SK-N-SH treated with all-trans-retinoic acid at 6 μM for 48 hours (cell line): Measurements from ENCODE around the gene SORCS3.

Experiments used
- ATAC-seq: fragments of 200-7000 bp; cut with Tn5 transposase; 3 replicates; pipeline ENCODE4 v1.9.1; 2020; ENCODE audit warnings: mild to moderate bottlenecking, moderate library complexity
- BACH2 ChIP-seq: fragments of 250-450 bp; sonication (Bioruptor Pico); IDR thresholded peaks from 2 replicates; pipeline ENCODE4 v1.9.0; 2021; ENCODE audit warnings: mild to moderate bottlenecking, borderline replicate concordance
- CSDC2 ChIP-seq: fragments of 250-450 bp; sonication (Bioruptor Pico); IDR thresholded peaks from 2 replicates; pipeline ENCODE4 v1.5.0; 2020; ENCODE audit warnings: mild to moderate bottlenecking, moderate library complexity
- ESRRG ChIP-seq: fragments of 250-450 bp; sonication (Bioruptor Pico); IDR thresholded peaks from 2 replicates; pipeline ENCODE4 v1.6.1; 2021; ENCODE audit warnings: mild to moderate bottlenecking
- GLIS3 ChIP-seq: fragments of 250-450 bp; sonication (Bioruptor Pico); IDR thresholded peaks from 2 replicates; pipeline ENCODE4 v1.5.0; 2020; ENCODE audit warnings: mild to moderate bottlenecking, moderate library complexity
- ISL1 ChIP-seq: fragments of 250-450 bp; sonication (Bioruptor Pico); IDR thresholded peaks from 2 replicates; pipeline ENCODE4 v2.1.2; 2022; ENCODE audit warnings: mild to moderate bottlenecking, moderate library complexity
- PPARA ChIP-seq: fragments of 250-450 bp; sonication (Bioruptor Pico); IDR thresholded peaks from 2 replicates; pipeline ENCODE4 v1.5.0; 2020; ENCODE audit warnings: mild to moderate bottlenecking, borderline replicate concordance
- RARB ChIP-seq: fragments of 250-450 bp; sonication (Bioruptor Pico); IDR thresholded peaks from 2 replicates; pipeline ENCODE4 v1.8.0; 2021; ENCODE audit warnings: mild to moderate bottlenecking, moderate library complexity
- TCF4 ChIP-seq: fragments of 250-450 bp; sonication (Bioruptor Pico); IDR thresholded peaks from 2 replicates; pipeline ENCODE4 v1.8.0; 2021; ENCODE audit warnings: mild to moderate bottlenecking, moderate library complexity, borderline replicate concordance
- TOX ChIP-seq: fragments of 250-450 bp; sonication (Bioruptor Pico); IDR thresholded peaks from 2 replicates; pipeline ENCODE4 v1.8.0; 2021; ENCODE audit warnings: mild to moderate bottlenecking, moderate library complexity, borderline replicate concordance
- ZC3H10 ChIP-seq: fragments of 250-450 bp; sonication (Bioruptor Pico); IDR thresholded peaks from 2 replicates; pipeline ENCODE4 v1.5.1; 2021; ENCODE audit warnings: mild to moderate bottlenecking, moderate library complexity
- ZFP3 ChIP-seq: fragments of 250-450 bp; sonication (Bioruptor Pico); IDR thresholded peaks from 2 replicates; pipeline ENCODE4 v1.5.0; 2020; ENCODE audit warnings: mild to moderate bottlenecking, moderate library complexity
- ZFP30 ChIP-seq: fragments of 450-650 bp; formaldehyde crosslinking; IDR thresholded peaks from 2 replicates; pipeline ENCODE4 v1.5.0; 2022; ENCODE audit warnings: mild to moderate bottlenecking, moderate library complexity
- ZNF565 ChIP-seq: fragments of 450-650 bp; formaldehyde crosslinking; conservative IDR thresholded peaks from 2 replicates; pipeline ENCODE4 v1.5.0; 2020; ENCODE audit warnings: low read depth, mild to moderate bottlenecking, moderate library complexity
- ZNF70 ChIP-seq: fragments of 450-650 bp; formaldehyde crosslinking; IDR thresholded peaks from 2 replicates; pipeline ENCODE4 v1.5.0; 2020; ENCODE audit warnings: mild to moderate bottlenecking, moderate library complexity
- ZNF8 ChIP-seq: fragments of 450-650 bp; formaldehyde crosslinking; IDR thresholded peaks from 2 replicates; pipeline ENCODE4 v1.5.0; 2020; ENCODE audit warnings: mild to moderate bottlenecking, moderate library complexity
- TF ChIP-seq, protein P1 (sequence below): fragments of 250-450 bp; sonication (Bioruptor Pico); IDR thresholded peaks from 2 replicates; pipeline ENCODE4 v1.5.0; 2020; ENCODE audit warnings: mild to moderate bottlenecking, moderate library complexity
- TF ChIP-seq, protein P2 (sequence below): fragments of 250-450 bp; sonication (Bioruptor Pico); IDR thresholded peaks from 2 replicates; pipeline ENCODE4 v1.5.1; 2020; ENCODE audit warnings: low read depth, mild to moderate bottlenecking, moderate library complexity
- TF ChIP-seq, protein P3 (sequence below): fragments of 250-450 bp; sonication (Bioruptor Pico); IDR thresholded peaks from 2 replicates; pipeline ENCODE4 v1.8.0; 2021; ENCODE audit warnings: low read depth, mild to moderate bottlenecking, moderate library complexity, borderline replicate concordance
- TF ChIP-seq, protein P4 (sequence below): fragments of 250-450 bp; sonication (Bioruptor Pico); IDR thresholded peaks from 2 replicates; pipeline ENCODE4 v1.8.0; 2020; ENCODE audit warnings: mild to moderate bottlenecking, moderate library complexity, borderline replicate concordance

Gene SORCS3

DNA sequence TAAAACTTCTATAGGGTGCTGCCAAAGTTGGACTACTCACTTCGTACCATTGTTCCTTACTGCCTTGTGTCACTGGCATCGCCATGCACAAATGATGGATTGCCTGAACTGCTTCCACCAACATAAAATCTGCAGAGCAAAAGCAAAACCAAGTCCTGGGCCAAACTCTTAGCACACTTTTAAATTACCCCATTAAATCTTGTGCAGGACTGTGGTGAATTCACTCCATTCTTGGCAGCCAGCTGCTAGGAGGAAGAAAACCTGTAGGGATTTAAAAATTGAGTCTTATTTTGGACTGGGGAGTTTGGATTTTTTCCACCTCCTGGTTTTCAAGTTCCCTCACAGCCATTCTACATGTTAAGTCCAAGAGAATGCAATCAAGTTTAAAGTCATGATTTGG, 646.9 kb downstream of the SORCS3 start (continued):
- TF ChIP-seq, protein P1, sequence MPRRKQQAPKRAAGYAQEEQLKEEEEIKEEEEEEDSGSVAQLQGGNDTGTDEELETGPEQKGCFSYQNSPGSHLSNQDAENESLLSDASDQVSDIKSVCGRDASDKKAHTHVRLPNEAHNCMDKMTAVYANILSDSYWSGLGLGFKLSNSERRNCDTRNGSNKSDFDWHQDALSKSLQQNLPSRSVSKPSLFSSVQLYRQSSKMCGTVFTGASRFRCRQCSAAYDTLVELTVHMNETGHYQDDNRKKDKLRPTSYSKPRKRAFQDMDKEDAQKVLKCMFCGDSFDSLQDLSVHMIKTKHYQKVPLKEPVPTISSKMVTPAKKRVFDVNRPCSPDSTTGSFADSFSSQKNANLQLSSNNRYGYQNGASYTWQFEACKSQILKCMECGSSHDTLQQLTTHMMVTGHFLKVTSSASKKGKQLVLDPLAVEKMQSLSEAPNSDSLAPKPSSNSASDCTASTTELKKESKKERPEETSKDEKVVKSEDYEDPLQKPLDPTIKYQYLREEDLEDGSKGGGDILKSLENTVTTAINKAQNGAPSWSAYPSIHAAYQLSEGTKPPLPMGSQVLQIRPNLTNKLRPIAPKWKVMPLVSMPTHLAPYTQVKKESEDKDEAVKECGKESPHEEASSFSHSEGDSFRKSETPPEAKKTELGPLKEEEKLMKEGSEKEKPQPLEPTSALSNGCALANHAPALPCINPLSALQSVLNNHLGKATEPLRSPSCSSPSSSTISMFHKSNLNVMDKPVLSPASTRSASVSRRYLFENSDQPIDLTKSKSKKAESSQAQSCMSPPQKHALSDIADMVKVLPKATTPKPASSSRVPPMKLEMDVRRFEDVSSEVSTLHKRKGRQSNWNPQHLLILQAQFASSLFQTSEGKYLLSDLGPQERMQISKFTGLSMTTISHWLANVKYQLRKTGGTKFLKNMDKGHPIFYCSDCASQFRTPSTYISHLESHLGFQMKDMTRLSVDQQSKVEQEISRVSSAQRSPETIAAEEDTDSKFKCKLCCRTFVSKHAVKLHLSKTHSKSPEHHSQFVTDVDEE = no peak
- TF ChIP-seq, protein P2, sequence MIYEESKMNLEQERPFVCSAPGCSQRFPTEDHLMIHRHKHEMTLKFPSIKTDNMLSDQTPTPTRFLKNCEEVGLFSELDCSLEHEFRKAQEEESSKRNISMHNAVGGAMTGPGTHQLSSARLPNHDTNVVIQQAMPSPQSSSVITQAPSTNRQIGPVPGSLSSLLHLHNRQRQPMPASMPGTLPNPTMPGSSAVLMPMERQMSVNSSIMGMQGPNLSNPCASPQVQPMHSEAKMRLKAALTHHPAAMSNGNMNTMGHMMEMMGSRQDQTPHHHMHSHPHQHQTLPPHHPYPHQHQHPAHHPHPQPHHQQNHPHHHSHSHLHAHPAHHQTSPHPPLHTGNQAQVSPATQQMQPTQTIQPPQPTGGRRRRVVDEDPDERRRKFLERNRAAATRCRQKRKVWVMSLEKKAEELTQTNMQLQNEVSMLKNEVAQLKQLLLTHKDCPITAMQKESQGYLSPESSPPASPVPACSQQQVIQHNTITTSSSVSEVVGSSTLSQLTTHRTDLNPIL (CRISPR knock-in tag) = no peak
- no peak for TF ChIP-seq ZFP3
- TF ChIP-seq, all 23 proteins: peak for 0

DNA sequence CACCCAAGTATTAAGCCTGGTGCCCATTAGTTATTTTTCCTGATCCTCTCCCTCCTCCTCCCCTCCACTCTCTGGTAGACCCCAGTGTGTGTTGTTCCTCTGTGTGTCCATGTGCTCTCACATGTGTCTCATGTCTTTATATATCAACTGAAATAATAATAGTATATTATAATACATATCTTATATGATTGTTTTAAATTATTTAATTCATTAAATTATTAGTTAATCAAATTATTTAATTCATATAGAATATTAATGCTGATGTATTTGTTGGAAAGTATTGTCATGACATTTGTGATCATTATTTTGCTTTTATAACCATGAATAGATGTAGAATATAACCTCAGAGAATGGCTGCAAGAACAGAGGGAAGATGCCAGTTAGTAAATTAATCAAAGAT, 647.5 kb downstream of the SORCS3 start:
- no peak for TF ChIP-seq ZFP3
- TF ChIP-seq, protein P1 = no peak
- TF ChIP-seq ISL1 (CRISPR knock-in tag) = no peak
- ATAC-seq = no peak

DNA sequence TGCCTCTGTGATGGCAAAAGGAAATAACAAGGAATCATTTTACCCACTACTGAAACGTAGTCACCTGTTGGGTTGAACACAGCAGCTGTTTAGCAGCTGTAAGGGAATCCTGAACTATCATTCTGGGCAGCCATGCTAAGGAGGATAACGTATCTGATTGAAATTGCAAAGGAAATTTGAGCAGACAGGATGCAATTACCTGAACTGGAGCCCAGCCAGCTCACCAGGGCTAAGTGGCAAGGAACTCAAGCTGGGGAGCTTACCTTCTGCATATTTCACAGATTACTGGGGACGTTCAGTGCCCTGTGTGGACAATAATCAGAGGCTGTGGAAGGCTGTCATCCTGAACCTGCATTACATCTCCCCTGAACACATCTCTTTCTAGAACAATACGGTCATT, 650.5 kb downstream of the SORCS3 start:
- TF ChIP-seq, protein P3, sequence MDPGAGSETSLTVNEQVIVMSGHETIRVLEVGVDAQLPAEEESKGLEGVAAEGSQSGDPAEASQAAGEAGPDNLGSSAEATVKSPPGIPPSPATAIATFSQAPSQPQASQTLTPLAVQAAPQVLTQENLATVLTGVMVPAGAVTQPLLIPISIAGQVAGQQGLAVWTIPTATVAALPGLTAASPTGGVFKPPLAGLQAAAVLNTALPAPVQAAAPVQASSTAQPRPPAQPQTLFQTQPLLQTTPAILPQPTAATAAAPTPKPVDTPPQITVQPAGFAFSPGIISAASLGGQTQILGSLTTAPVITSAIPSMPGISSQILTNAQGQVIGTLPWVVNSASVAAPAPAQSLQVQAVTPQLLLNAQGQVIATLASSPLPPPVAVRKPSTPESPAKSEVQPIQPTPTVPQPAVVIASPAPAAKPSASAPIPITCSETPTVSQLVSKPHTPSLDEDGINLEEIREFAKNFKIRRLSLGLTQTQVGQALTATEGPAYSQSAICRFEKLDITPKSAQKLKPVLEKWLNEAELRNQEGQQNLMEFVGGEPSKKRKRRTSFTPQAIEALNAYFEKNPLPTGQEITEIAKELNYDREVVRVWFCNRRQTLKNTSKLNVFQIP (CRISPR knock-in tag) = no peak
- TF ChIP-seq TOX (CRISPR knock-in tag) = no peak
- TF ChIP-seq CSDC2 (CRISPR knock-in tag) = no peak
- TF ChIP-seq ESRRG (CRISPR knock-in tag) = no peak
- ATAC-seq = no peak

DNA sequence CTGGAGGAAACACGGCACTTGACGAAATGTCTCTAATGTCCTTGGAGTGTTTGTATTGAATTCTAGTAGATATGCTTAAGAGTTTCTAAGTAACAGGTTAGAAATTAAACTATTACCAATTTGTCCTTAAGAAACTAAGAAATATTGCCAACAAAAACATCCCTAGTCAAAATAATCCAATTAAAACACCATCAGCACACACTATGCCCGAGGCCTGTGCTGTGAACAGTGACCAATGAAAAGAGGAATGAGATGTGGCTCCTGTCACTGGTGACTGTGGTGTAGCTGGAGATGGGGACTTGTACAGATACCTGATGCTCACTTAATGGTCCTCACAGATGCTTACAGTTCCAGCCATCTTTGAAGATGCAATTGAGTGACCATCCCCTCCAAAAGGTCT, 651.1 kb downstream of the SORCS3 start:
- ATAC-seq = no peak
- TF ChIP-seq GLIS3 (CRISPR knock-in tag) (no peak), RARB (no peak), PPARA (CRISPR knock-in tag) (no peak), TOX (CRISPR knock-in tag) (no peak), ZNF565 (CRISPR knock-in tag) (no peak), ZNF8 (CRISPR knock-in tag) (no peak), ZC3H10 (CRISPR knock-in tag) (no peak), BACH2 (CRISPR knock-in tag) (no peak), ZNF70 (CRISPR knock-in tag) (no peak), TCF4 (CRISPR knock-in tag) (peak; percentile 52; the same call in 1 of the 2 replicates), ZFP30 (CRISPR knock-in tag) (no peak)
- TF ChIP-seq, protein P3 (CRISPR knock-in tag) = no peak
- TF ChIP-seq, protein P1 = peak; percentile 32; the same call in 1 of the 2 replicates
- TF ChIP-seq, protein P2 (CRISPR knock-in tag) = no peak
- TF ChIP-seq, protein P4, sequence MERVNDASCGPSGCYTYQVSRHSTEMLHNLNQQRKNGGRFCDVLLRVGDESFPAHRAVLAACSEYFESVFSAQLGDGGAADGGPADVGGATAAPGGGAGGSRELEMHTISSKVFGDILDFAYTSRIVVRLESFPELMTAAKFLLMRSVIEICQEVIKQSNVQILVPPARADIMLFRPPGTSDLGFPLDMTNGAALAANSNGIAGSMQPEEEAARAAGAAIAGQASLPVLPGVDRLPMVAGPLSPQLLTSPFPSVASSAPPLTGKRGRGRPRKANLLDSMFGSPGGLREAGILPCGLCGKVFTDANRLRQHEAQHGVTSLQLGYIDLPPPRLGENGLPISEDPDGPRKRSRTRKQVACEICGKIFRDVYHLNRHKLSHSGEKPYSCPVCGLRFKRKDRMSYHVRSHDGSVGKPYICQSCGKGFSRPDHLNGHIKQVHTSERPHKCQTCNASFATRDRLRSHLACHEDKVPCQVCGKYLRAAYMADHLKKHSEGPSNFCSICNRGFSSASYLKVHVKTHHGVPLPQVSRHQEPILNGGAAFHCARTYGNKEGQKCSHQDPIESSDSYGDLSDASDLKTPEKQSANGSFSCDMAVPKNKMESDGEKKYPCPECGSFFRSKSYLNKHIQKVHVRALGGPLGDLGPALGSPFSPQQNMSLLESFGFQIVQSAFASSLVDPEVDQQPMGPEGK (CRISPR knock-in tag) = no peak
